ENCODE data around the gene ATG7. TPM values are rescaled to one million over a fixed set of nuclear protein-coding genes. Genes with fewer than 3 reads are reported as not detected.
"Not testable (repeated sequence)": the region's sequence is repeated elsewhere in the genome, so short reads cannot be mapped to it uniquely, and the experiment has no call there.

ATG7 gene
- total and polyA plus RNA-seq, 4 experiments from 2014 or later: 16.9 to 32.8 (median 27.8) TPM

- CTCF ChIA-PET (ENCODE audit: partially characterized antibody): no interaction called here
These were observed 162.4 kb downstream of the ATG7 start for GRCh38 chr3:11434563-11435096.

GRCh38 chr3:11435440-11436165, 163.4 kb downstream of the ATG7 start:
- Histone ChIP-seq H3K4me3 (ENCODE audit: low read length in 2 of 2) (no peak overlapping the region), H3K27ac (ENCODE audit: low read depth, low read length) (no peak overlapping the region), H3K4me1 (ENCODE audit: insufficient read depth, low read length) (no peaks in the 10 kb centered on the region), H3K27me3 (ENCODE audit: insufficient read depth, low read length) (no peaks in the 10 kb centered on the region), H3K36me3 (ENCODE audit: insufficient read depth, low read length) (no peaks in the 10 kb centered on the region), H3K9me3 (ENCODE audit: control insufficient read depth in 1 of 2, low read length in 2 of 2) (no peaks in the 10 kb centered on the region)
- H3K9me3 Mint-ChIP-seq: no peaks in the 10 kb centered on the region
- H3K27me3 Mint-ChIP-seq: no peaks in the 10 kb centered on the region
- ChIA-PET POLR2A (ENCODE audit: partially characterized antibody) (no interaction called here), CTCF (ENCODE audit: partially characterized antibody) (no interaction called here)
- H3K4me3 Mint-ChIP-seq: no peak overlapping the region
- intact Hi-C loops (cut with micrococcal nuclease): no loop called here
- DNase-seq: no peak
- H3K27ac Mint-ChIP-seq: peak overlapping the region in 1 of 7 donors; percentile 65
- no peaks in the 10 kb centered on the region for H3K4me1 Mint-ChIP-seq
- H3K36me3 Mint-ChIP-seq: peaks cover 7 to 8% of the 10 kb centered on the region in 2 donors

More at GRCh38 chr3:11434563-11435096, 162.4 kb downstream of the ATG7 start:
- no peaks in the 10 kb centered on the region for H3K27me3 ChIP-seq (ENCODE audit: insufficient read depth, low read length)
- Mint-ChIP-seq H3K36me3 (peaks cover 5 to 11% of the 10 kb centered on the region in 2 donors), H3K9me3 (no peaks in the 10 kb centered on the region), H3K27me3 (no peaks in the 10 kb centered on the region), H3K4me3 (no peak overlapping the region), H3K27ac (no peak overlapping the region), H3K4me1 (no peaks in the 10 kb centered on the region)
- H3K4me3 ChIP-seq (ENCODE audit: low read length in 2 of 2): no peak overlapping the region
- intact Hi-C loops (cut with micrococcal nuclease): no loop called here
- H3K36me3 ChIP-seq (ENCODE audit: insufficient read depth, low read length): no peaks in the 10 kb centered on the region
- H3K27ac ChIP-seq (ENCODE audit: low read depth, low read length): no peak overlapping the region
- H3K4me1 ChIP-seq (ENCODE audit: insufficient read depth, low read length): no peaks in the 10 kb centered on the region
- POLR2A ChIA-PET (ENCODE audit: partially characterized antibody): no interaction called here
- H3K9me3 ChIP-seq (ENCODE audit: control insufficient read depth in 1 of 2, low read length in 2 of 2): no peaks in the 10 kb centered on the region
- DNase-seq: no peak

GRCh38 chr3:11436775-11437174, 164.6 kb downstream of the ATG7 start:
- no peak overlapping the region for H3K27ac Mint-ChIP-seq
- no peak overlapping the region for H3K27ac ChIP-seq (ENCODE audit: low read depth, low read length)
- intact Hi-C loops (cut with micrococcal nuclease): no loop called here
- no peaks in the 10 kb centered on the region for H3K36me3 ChIP-seq (ENCODE audit: insufficient read depth, low read length)
- peaks cover 7 to 8% of the 10 kb centered on the region in 2 donors for H3K36me3 Mint-ChIP-seq
- ChIA-PET CTCF (ENCODE audit: partially characterized antibody) (no interaction called here), POLR2A (ENCODE audit: partially characterized antibody) (no interaction called here)
- H3K4me3 ChIP-seq (ENCODE audit: low read length in 2 of 2): no peak overlapping the region
- no peaks in the 10 kb centered on the region for H3K27me3 Mint-ChIP-seq
- no peaks in the 10 kb centered on the region for H3K4me1 ChIP-seq (ENCODE audit: insufficient read depth, low read length)
- no peaks in the 10 kb centered on the region for H3K9me3 Mint-ChIP-seq
- no peaks in the 10 kb centered on the region for H3K27me3 ChIP-seq (ENCODE audit: insufficient read depth, low read length)
- H3K4me1 Mint-ChIP-seq: no peaks in the 10 kb centered on the region
- H3K9me3 ChIP-seq (ENCODE audit: control insufficient read depth in 1 of 2, low read length in 2 of 2): no peaks in the 10 kb centered on the region
- DNase-seq: no peak
- H3K4me3 Mint-ChIP-seq: no peak overlapping the region

GRCh38 chr3:11437506-11437905, 165.3 kb downstream of the ATG7 start:
- no peak overlapping the region for H3K4me3 Mint-ChIP-seq
- no peak for DNase-seq
- intact Hi-C loops (cut with micrococcal nuclease): no loop called here
- Histone ChIP-seq H3K27me3 (ENCODE audit: insufficient read depth, low read length) (no peaks in the 10 kb centered on the region), H3K9me3 (ENCODE audit: control insufficient read depth in 1 of 2, low read length in 2 of 2) (no peaks in the 10 kb centered on the region), H3K36me3 (ENCODE audit: insufficient read depth, low read length) (no peaks in the 10 kb centered on the region), H3K4me3 (ENCODE audit: low read length in 2 of 2) (no peak overlapping the region), H3K27ac (ENCODE audit: low read depth, low read length) (no peak overlapping the region), H3K4me1 (ENCODE audit: insufficient read depth, low read length) (no peaks in the 10 kb centered on the region)
- H3K9me3 Mint-ChIP-seq: no peaks in the 10 kb centered on the region
- H3K36me3 Mint-ChIP-seq: peaks cover 7 to 8% of the 10 kb centered on the region in 2 donors
- no peaks in the 10 kb centered on the region for H3K4me1 Mint-ChIP-seq
- CTCF ChIA-PET (ENCODE audit: partially characterized antibody): no interaction called here
- POLR2A ChIA-PET (ENCODE audit: partially characterized antibody): no interaction called here
- no peaks in the 10 kb centered on the region for H3K27me3 Mint-ChIP-seq
- H3K27ac Mint-ChIP-seq: no peak overlapping the region

GRCh38 chr3:11438646-11439045, 166.4 kb downstream of the ATG7 start:
- CTCF ChIA-PET (ENCODE audit: partially characterized antibody): no interaction called here
- no peaks in the 10 kb centered on the region for H3K9me3 Mint-ChIP-seq
- POLR2A ChIA-PET (ENCODE audit: partially characterized antibody): no interaction called here

GRCh38 chr3:11441346-11441745, 169.1 kb downstream of the ATG7 start:
- H3K9me3 ChIP-seq (ENCODE audit: control insufficient read depth in 1 of 2, low read length in 2 of 2); H3K27me3 Mint-ChIP-seq; H3K36me3 ChIP-seq (ENCODE audit: insufficient read depth, low read length); DNase-seq; CTCF ChIA-PET (ENCODE audit: partially characterized antibody); H3K27ac Mint-ChIP-seq; POLR2A ChIA-PET (ENCODE audit: partially characterized antibody); H3K4me3 Mint-ChIP-seq; H3K4me3 ChIP-seq (ENCODE audit: low read length in 2 of 2); intact Hi-C loops (cut with micrococcal nuclease); H3K27me3 ChIP-seq (ENCODE audit: insufficient read depth, low read length); H3K27ac ChIP-seq (ENCODE audit: low read depth, low read length); H3K9me3 Mint-ChIP-seq; H3K4me1 Mint-ChIP-seq; H3K4me1 ChIP-seq (ENCODE audit: insufficient read depth, low read length): not testable (repeated sequence)
- peaks cover 16 to 33% of the 10 kb centered on the region in 2 donors for H3K36me3 Mint-ChIP-seq

More at GRCh38 chr3:11438646-11439045, 166.4 kb downstream of the ATG7 start:
- no peak overlapping the region for H3K4me3 ChIP-seq (ENCODE audit: low read length in 2 of 2)
- H3K4me1 ChIP-seq (ENCODE audit: insufficient read depth, low read length): no peaks in the 10 kb centered on the region
- Mint-ChIP-seq H3K36me3 (peaks cover 10 to 13% of the 10 kb centered on the region in 2 donors), H3K27me3 (no peaks in the 10 kb centered on the region), H3K4me3 (no peak overlapping the region), H3K4me1 (no peaks in the 10 kb centered on the region), H3K27ac (no peak overlapping the region)
- H3K27me3 ChIP-seq (ENCODE audit: insufficient read depth, low read length): no peaks in the 10 kb centered on the region
- intact Hi-C loops (cut with micrococcal nuclease): no loop called here
- no peak for DNase-seq
- H3K9me3 ChIP-seq (ENCODE audit: control insufficient read depth in 1 of 2, low read length in 2 of 2): no peaks in the 10 kb centered on the region
- H3K27ac ChIP-seq (ENCODE audit: low read depth, low read length): no peak overlapping the region
- no peaks in the 10 kb centered on the region for H3K36me3 ChIP-seq (ENCODE audit: insufficient read depth, low read length)

- Mint-ChIP-seq H3K36me3 (peaks cover 18 to 47% of the 10 kb centered on the region in 2 donors), H3K4me1 (no peaks in the 10 kb centered on the region), H3K27me3 (no peaks in the 10 kb centered on the region), H3K4me3 (no peak overlapping the region), H3K9me3 (no peaks in the 10 kb centered on the region), H3K27ac (no peak overlapping the region)
- no peak for DNase-seq
- no peaks in the 10 kb centered on the region for H3K9me3 ChIP-seq (ENCODE audit: control insufficient read depth in 1 of 2, low read length in 2 of 2)
- CTCF ChIA-PET (ENCODE audit: partially characterized antibody): no interaction called here
- POLR2A ChIA-PET (ENCODE audit: partially characterized antibody): no interaction called here
- no peaks in the 10 kb centered on the region for H3K36me3 ChIP-seq (ENCODE audit: insufficient read depth, low read length)
- intact Hi-C loops (cut with micrococcal nuclease): no loop called here
- H3K27ac ChIP-seq (ENCODE audit: low read depth, low read length): no peak overlapping the region
- H3K27me3 ChIP-seq (ENCODE audit: insufficient read depth, low read length): no peaks in the 10 kb centered on the region
- H3K4me3 ChIP-seq (ENCODE audit: low read length in 2 of 2): no peak overlapping the region
- no peaks in the 10 kb centered on the region for H3K4me1 ChIP-seq (ENCODE audit: insufficient read depth, low read length)
These were observed 172.2 kb downstream of the ATG7 start for GRCh38 chr3:11444404-11444803.
